Measurements from ENCODE around the gene USP22.
"Not testable (repeated sequence)": the region's sequence is repeated elsewhere in the genome, so short reads cannot be mapped to it uniquely, and the experiment has no call there.

USP22 gene

GRCh38 chr17:20986767-20987510 lies 55.9 kb downstream of the USP22 start:
- DNase-seq, result no peak

- no peak for DNase-seq
Measured at GRCh38 chr17:20983359-20983637, 59.5 kb downstream of the USP22 start.

GRCh38 chr17:20982589-20983358 lies 60.0 kb downstream of the USP22 start:
- DNase-seq, result no peak

GRCh38 chr17:20981046-20981920 lies 61.5 kb downstream of the USP22 start:
- DNase-seq, result no peak

GRCh38 chr17:20979792-20980083 lies 63.1 kb downstream of the USP22 start:
- no peak for DNase-seq

GRCh38 chr17:20979007-20979791 lies 63.6 kb downstream of the USP22 start:
- not testable (repeated sequence) for DNase-seq

- DNase-seq, result not testable (repeated sequence)
Measured at GRCh38 chr17:20977609-20978253, 65.1 kb downstream of the USP22 start.

GRCh38 chr17:20975566-20975965 lies 67.2 kb downstream of the USP22 start:
- no peak for DNase-seq

- DNase-seq, result no peak
Measured at GRCh38 chr17:20970329-20970728, 72.5 kb downstream of the USP22 start.

- no peak for DNase-seq
Measured at GRCh38 chr17:20968913-20969616, 73.7 kb downstream of the USP22 start.

GRCh38 chr17:20967776-20968175 lies 75.0 kb downstream of the USP22 start:
- no peak for DNase-seq

GRCh38 chr17:20966870-20967269 lies 75.9 kb downstream of the USP22 start:
- no peak for DNase-seq

- no peak for DNase-seq
Measured at GRCh38 chr17:20965492-20965891, 77.3 kb downstream of the USP22 start.

- DNase-seq, result no peak
Measured at GRCh38 chr17:20961586-20961985, 81.2 kb downstream of the USP22 start.

- no peak for DNase-seq
Measured at GRCh38 chr17:20960871-20961270, 81.9 kb downstream of the USP22 start.

- DNase-seq, result no peak
Measured at GRCh38 chr17:20955427-20956323, 87.1 kb downstream of the USP22 start.

- DNase-seq, result no peak
Measured at GRCh38 chr17:20954794-20955193, 88.0 kb downstream of the USP22 start.

- DNase-seq, result no peak
Measured at GRCh38 chr17:20952183-20952582, 90.6 kb downstream of the USP22 start.
